GM12891 (cell line): ENCODE measurements around the gene MAGI1.

Source experiments
- POLR2A ChIP-seq: IDR thresholded peaks from 2 replicates; pipeline ENCODE4 v1.6.1; 2011; ENCODE audit warnings: low read depth, low read length, control low read depth
- POLR2AphosphoS5 ChIP-seq: IDR thresholded peaks from 2 replicates; pipeline ENCODE4 v1.6.1; 2011; ENCODE audit warnings: low read depth, low read length, control low read depth
- SPI1 ChIP-seq: IDR thresholded peaks from 2 replicates; pipeline ENCODE4 v1.6.1; 2011; ENCODE audit warnings: low read depth, low read length, control low read depth

- no peak for TF ChIP-seq POLR2A
- no peak for TF ChIP-seq POLR2AphosphoS5
- no peak for TF ChIP-seq SPI1
Observed at GRCh38 chr3:66012711-66013110, 26.0 kb downstream of the MAGI1 start.
